ENCODE data around the gene PNMA1. TPM values are rescaled to one million over a fixed set of nuclear protein-coding genes. Genes with fewer than 3 reads are reported as not detected.

Gene PNMA1
- total RNA-seq, 1 donor from 2014 or later: 30.2 TPM

- intact Hi-C loops (cut with DNase I): loop anchor here (5.0 to 10.0 kb wide), 4 partner anchors 215 to 365 kb away; partner anchors contain the start of genes ALDH6A1, BBOF1, ENTPD5 and LIN52
Observed at GRCh38 chr14:73719791-73720190, 5.6 kb upstream of the PNMA1 start.

DNA sequence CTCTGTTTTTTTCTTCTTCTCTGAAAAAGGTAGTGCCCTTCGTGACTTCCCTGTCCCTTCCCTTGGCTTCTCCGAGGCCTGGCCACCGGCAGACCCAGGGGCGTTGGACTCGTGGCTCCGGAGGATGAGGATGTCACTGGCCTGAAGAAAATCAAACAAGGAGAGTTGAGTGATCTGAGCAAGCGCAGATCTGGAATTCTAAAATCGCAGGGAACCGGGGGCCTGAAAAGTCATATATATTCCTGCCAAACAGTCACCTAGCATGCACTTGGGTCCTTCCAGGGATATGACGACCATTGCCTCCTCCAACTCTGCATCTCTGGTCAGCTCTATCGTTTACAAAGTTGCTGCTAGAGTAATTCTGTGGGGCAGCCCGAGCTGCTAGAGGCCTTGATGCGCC is 5.2 kb upstream of the PNMA1 start:
- H3K27ac ChIP-seq: peak overlapping the region in 1 of 2 donors; percentile 45
- peaks cover 46 to 56% of the 10 kb centered on the region in 2 donors for H3K36me3 ChIP-seq

More at GRCh38 chr14:73719791-73720190, 5.6 kb upstream of the PNMA1 start:
- Histone ChIP-seq H3K27me3 (no peaks in the 10 kb centered on the region), H3K9me3 (no peaks in the 10 kb centered on the region), H3K27ac (peak overlapping the region in 1 of 2 donors; percentile 45), H3K36me3 (peaks cover 48 to 56% of the 10 kb centered on the region in 2 donors), H3K4me3 (no peak overlapping the region), H3K4me1 (peaks cover 13 to 25% of the 10 kb centered on the region in 2 donors)
- DNase-seq (ENCODE audit: low spot score in 2 of 2): no peak
- TF ChIP-seq, protein P1, sequence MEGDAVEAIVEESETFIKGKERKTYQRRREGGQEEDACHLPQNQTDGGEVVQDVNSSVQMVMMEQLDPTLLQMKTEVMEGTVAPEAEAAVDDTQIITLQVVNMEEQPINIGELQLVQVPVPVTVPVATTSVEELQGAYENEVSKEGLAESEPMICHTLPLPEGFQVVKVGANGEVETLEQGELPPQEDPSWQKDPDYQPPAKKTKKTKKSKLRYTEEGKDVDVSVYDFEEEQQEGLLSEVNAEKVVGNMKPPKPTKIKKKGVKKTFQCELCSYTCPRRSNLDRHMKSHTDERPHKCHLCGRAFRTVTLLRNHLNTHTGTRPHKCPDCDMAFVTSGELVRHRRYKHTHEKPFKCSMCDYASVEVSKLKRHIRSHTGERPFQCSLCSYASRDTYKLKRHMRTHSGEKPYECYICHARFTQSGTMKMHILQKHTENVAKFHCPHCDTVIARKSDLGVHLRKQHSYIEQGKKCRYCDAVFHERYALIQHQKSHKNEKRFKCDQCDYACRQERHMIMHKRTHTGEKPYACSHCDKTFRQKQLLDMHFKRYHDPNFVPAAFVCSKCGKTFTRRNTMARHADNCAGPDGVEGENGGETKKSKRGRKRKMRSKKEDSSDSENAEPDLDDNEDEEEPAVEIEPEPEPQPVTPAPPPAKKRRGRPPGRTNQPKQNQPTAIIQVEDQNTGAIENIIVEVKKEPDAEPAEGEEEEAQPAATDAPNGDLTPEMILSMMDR (IDR thresholded peaks at IDR 0.05): no peak

GRCh38 chr14:73718418-73719251 is 4.5 kb upstream of the PNMA1 start:
- Histone ChIP-seq H3K27me3 (no peaks in the 10 kb centered on the region), H3K36me3 (peaks cover 46 to 56% of the 10 kb centered on the region in 2 donors), H3K4me1 (peaks cover 14 to 20% of the 10 kb centered on the region in 2 donors), H3K9me3 (no peaks in the 10 kb centered on the region), H3K27ac (peak overlapping the region; percentile 45 to 49), H3K4me3 (no peak overlapping the region)
- DNase-seq (ENCODE audit: low spot score in 2 of 2): no peak
- TF ChIP-seq, protein P1 (IDR thresholded peaks at IDR 0.05): no peak
- intact Hi-C loops (cut with DNase I): loop anchor here (10.0 kb wide), 2 partner anchors 214 to 296 kb away; partner anchors contain the start of genes BBOF1 and ENTPD5

More for the DNA sequence above, 5.2 kb upstream of the PNMA1 start:
- intact Hi-C loops (cut with DNase I): loop anchor here (10.0 kb wide), 2 partner anchors 215 to 295 kb away; partner anchors contain the start of genes BBOF1 and ENTPD5
- DNase-seq (ENCODE audit: low spot score in 2 of 2): no peak
- Histone ChIP-seq H3K4me1 (peaks cover 16 to 24% of the 10 kb centered on the region in 2 donors), H3K9me3 (no peaks in the 10 kb centered on the region), H3K27me3 (no peaks in the 10 kb centered on the region), H3K4me3 (no peak overlapping the region)
- TF ChIP-seq, protein P1 (IDR thresholded peaks at IDR 0.05): no peak

- H3K27ac ChIP-seq: peak overlapping the region; percentile 45 to 49
- H3K9me3 ChIP-seq: no peaks in the 10 kb centered on the region
- intact Hi-C loops (cut with DNase I): loop anchor here (10.0 kb wide), 2 partner anchors 213 to 297 kb away; partner anchors contain the start of genes BBOF1 and ENTPD5
- H3K36me3 ChIP-seq: peaks cover 46 to 52% of the 10 kb centered on the region in 2 donors
- H3K4me3 ChIP-seq: no peak overlapping the region
- H3K27me3 ChIP-seq: no peaks in the 10 kb centered on the region
- peak in 1 of 2 donors; percentile 71 for DNase-seq (ENCODE audit: low spot score in 2 of 2)
- peaks cover 8 to 12% of the 10 kb centered on the region in 2 donors for H3K4me1 ChIP-seq
- TF ChIP-seq, protein P1 (IDR thresholded peaks at IDR 0.05): no peak
Observed at GRCh38 chr14:73717711-73718417, 3.7 kb upstream of the PNMA1 start.

GRCh38 chr14:73717266-73717665 is 3.1 kb upstream of the PNMA1 start:
- DNase-seq (ENCODE audit: low spot score in 2 of 2): no peak
- Histone ChIP-seq H3K9me3 (no peaks in the 10 kb centered on the region), H3K4me1 (peaks cover 7 to 8% of the 10 kb centered on the region in 2 donors), H3K36me3 (peaks cover 41 to 46% of the 10 kb centered on the region in 2 donors), H3K4me3 (no peak overlapping the region), H3K27ac (peak overlapping the region; percentile 45 to 49), H3K27me3 (no peaks in the 10 kb centered on the region)
- intact Hi-C loops (cut with DNase I): loop anchor here (10.0 kb wide), 2 partner anchors 212 to 298 kb away; partner anchors contain the start of genes BBOF1 and ENTPD5
- TF ChIP-seq, protein P1 (IDR thresholded peaks at IDR 0.05): no peak

Measured in ascending aorta (tissue), 2 donors.